Fibroblast of skin of abdomen (primary cell): ENCODE results near the gene LYAR.
"Not testable (repeated sequence)": the region's sequence is repeated elsewhere in the genome, so short reads cannot be mapped to it uniquely, and the experiment has no call there.

Experiments
- DNase-seq: peaks from one replicate; pipeline ENCODE4 v3.0.0-alpha.2; 2013

The LYAR gene

GRCh38 chr4:4259484-4260100 is 30.4 kb downstream of the LYAR start:
- DNase-seq: no peak

GRCh38 chr4:4257705-4258104 is 32.2 kb downstream of the LYAR start:
- not testable (repeated sequence) for DNase-seq

- no peak for DNase-seq
Observed at GRCh38 chr4:4256799-4257198, 33.2 kb downstream of the LYAR start.

- DNase-seq: no peak
Observed at GRCh38 chr4:4254666-4255065, 35.3 kb downstream of the LYAR start.

GRCh38 chr4:4254199-4254598 is 35.8 kb downstream of the LYAR start:
- no peak for DNase-seq

DNA sequence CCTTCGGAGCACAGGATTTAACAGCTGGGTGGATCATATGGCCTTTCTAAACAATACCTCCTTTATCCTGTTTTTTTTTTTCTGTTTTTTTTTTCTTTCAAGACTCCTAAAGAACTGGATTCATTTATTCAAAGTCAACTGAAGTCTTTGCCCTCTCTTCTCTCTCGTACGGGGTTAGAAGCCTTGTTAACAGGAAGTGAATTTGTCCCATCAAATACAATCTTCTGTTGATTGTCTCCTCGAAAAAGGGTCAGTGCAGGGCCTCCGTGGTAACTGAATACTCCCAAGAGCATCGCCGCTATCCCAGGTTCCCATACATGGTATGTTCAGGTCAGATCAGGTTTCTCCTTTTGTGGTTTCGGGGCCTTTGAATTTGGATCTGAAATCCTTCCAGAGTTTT is 40.1 kb downstream of the LYAR start:
- DNase-seq: no peak

GRCh38 chr4:4249342-4249741 is 40.6 kb downstream of the LYAR start:
- not testable (repeated sequence) for DNase-seq

GRCh38 chr4:4248885-4249203 is 41.1 kb downstream of the LYAR start:
- DNase-seq: peak; percentile 7

DNA sequence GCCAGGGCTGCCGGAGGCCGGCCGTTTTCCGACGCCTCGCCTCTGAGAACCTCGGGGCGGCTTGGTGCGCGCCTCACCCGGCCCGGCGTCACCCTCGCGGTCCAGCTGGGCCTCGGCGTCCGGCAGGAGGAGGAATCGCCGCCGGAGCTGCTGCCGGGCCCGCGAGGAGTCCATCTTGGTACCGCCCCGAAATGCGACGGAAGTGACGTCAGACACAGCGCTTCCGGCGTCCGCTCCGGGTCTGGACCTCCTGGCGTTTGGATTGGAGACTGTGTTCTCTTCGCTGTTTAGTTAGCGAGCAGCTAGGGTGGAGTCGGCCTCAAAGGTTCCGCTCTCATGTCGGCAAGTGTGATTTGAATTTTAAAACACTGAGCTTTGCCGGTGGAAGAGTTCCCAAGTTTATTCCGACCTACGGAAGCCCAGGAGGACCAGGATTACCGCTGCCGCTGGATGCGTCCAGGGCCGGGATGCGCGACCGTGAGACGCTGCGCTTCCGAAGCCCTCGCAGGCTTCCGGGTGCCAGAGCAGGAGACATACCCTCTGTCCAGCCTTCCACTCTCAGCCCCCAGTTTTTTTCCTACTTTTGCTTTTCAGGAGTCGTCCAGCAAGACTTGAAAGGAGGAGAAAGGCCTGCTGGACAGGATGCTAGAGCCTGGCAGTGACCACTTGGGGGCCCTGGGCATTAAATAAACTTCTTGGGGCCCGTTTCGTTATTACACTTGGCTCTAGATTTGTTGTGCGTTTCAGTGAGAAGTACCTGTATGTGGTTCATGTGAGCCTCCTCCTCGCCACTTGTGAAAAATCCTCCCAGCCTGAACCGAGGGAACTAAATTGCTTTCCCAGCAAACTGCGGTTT is 41.7 kb downstream of the LYAR start, which contains the start of gene TMEM128:
TMEM128 (minus strand) TSS at position 195 of the 856 bp plus-strand sequence; CDS start at position 174, 21 bp downstream.
- DNase-seq: peak; percentile 93

- DNase-seq: no peak
Observed at GRCh38 chr4:4247696-4248028, 42.3 kb downstream of the LYAR start.

DNA sequence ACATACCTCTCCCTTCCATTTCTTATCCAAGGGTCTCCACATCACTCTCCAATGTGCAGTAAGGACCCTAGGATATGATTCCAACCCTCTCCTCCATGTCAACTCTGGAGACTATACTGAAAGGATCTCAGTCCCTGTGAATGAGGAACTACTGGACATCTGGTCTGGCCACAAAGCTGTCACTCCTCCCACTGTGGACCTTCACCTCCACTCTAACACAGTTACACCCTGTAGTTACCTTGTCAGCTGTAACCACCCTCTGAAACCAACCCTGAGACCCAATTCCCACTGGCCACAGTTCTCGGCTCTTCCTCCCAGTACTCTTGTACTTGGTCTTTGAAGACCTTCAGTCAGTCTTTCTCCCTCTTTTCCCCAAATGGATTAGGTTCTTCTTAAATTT is 44.8 kb downstream of the LYAR start:
- no peak for DNase-seq

DNA sequence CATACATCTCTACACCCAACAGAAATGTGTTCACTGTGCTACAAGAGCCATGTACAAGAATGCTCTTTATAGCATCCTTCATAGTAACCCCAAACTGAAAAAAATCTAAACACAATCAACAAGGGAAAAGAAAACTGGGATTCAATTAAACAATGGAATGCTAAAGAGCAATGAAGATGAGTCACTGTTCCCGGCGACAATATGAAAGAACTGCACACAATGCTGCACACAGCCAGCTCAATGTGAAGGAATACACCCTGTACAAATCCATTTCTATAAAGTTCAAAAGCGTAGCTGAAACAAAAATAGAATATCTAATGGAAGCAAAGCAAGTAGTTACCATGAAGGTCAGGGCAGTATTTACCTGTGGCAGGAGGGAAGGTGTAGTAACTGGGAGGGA is 50.4 kb downstream of the LYAR start:
- not testable (repeated sequence) for DNase-seq

DNA sequence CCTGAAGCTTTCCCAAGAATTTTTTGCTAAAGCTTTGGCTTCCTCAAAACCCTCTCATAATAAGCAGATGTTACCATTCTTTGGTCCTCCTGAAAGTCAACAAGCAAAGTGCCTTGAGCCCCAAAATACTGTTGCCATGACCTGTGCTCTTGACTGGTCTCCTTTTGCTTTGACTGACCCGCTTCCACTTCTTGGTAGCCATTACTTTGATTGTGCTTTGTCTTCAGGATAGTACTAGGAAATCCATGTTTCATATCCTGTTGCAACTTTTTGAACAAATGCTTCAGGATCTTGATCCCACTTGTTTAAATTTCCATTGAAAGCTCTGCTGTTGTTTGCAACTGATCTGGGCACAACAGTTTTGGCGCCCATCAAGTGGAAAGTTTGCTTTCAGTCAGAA is 56.3 kb downstream of the LYAR start:
- no peak for DNase-seq

- DNase-seq: no peak
Observed at GRCh38 chr4:4228356-4228668, 61.6 kb downstream of the LYAR start.

GRCh38 chr4:4227510-4228355 is 62.2 kb downstream of the LYAR start:
- DNase-seq: no peak

- DNase-seq: no peak
Observed at GRCh38 chr4:4226606-4227438, 63.1 kb downstream of the LYAR start, which contains the start of gene OTOP1. Gene OTOP1, minus strand, starts transcription at chr4:4226929. Its CDS starts 65 bp downstream, at chr4:4226864.

- no peak for DNase-seq
Observed at GRCh38 chr4:4225915-4226605, 63.9 kb downstream of the LYAR start.
